Measurements from ENCODE around the gene HELZ. TPM values are rescaled to one million over a fixed set of nuclear protein-coding genes. Genes with fewer than 3 reads are reported as not detected.

HELZ gene
- polyA plus RNA-seq, 3 donors, result 24.8 to 44.1 (median 39.9) TPM

DNA sequence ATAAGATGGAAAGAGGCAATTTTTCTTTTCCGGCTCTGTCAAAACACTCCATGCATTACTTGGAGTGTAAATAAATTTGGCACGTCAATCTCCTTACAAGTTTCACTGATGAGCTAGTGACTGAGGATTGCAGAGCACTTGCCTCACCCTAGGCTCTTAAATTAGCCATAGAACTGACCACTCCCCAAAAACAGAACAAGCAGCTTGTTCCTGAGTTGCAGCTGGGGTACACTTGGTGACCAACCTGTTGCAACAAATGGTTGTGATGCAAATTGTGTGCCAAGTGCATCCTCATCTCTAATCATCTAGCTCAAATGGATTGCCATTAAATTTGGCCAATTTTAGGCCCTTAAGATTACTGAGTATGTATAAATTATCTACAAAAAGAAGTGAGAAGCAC is 133.7 kb downstream of the HELZ start:
- H3K36me3 Mint-ChIP-seq, result peaks cover 75 to 93% of the 10 kb centered on the region in 2 donors
- intact Hi-C loops (cut with micrococcal nuclease), result no loop called here
- peaks cover 96 to 100% of the 10 kb centered on the region in 2 donors for H3K36me3 ChIP-seq (replicated peaks in 1 of 2; ENCODE audit: control insufficient read depth in 1 of 2, insufficient read depth in 2 of 2, low read length in 2 of 2)
- peaks cover 0 to under 1% (median 0%) of the 10 kb centered on the region in 7 donors for H3K9me3 Mint-ChIP-seq
- TF ChIP-seq, protein P1, sequence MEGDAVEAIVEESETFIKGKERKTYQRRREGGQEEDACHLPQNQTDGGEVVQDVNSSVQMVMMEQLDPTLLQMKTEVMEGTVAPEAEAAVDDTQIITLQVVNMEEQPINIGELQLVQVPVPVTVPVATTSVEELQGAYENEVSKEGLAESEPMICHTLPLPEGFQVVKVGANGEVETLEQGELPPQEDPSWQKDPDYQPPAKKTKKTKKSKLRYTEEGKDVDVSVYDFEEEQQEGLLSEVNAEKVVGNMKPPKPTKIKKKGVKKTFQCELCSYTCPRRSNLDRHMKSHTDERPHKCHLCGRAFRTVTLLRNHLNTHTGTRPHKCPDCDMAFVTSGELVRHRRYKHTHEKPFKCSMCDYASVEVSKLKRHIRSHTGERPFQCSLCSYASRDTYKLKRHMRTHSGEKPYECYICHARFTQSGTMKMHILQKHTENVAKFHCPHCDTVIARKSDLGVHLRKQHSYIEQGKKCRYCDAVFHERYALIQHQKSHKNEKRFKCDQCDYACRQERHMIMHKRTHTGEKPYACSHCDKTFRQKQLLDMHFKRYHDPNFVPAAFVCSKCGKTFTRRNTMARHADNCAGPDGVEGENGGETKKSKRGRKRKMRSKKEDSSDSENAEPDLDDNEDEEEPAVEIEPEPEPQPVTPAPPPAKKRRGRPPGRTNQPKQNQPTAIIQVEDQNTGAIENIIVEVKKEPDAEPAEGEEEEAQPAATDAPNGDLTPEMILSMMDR (IDR thresholded peaks at IDR 0.05), result no peak
- peaks cover 4% of the 10 kb centered on the region for H3K79me2 ChIP-seq (ENCODE audit: insufficient read depth, low read length)
- no CpG with 5 or more reads among the region's 2 CpGs for WGBS (ENCODE audit: insufficient coverage)
- H3K27ac Mint-ChIP-seq, result no peak overlapping the region
- H3K9me3 ChIP-seq (replicated peaks in 1 of 2; ENCODE audit: control insufficient read depth in 1 of 2, insufficient read depth in 1 of 2, low read length in 2 of 2), result no peaks in the 10 kb centered on the region
- no peaks in the 10 kb centered on the region for H3K27me3 ChIP-seq (ENCODE audit: control insufficient read depth in 2 of 2, insufficient read depth in 2 of 2, low read length in 2 of 2)
- no peaks in the 10 kb centered on the region for H3K27me3 Mint-ChIP-seq (ENCODE audit: low read depth in 3 of 3)
- H3K9ac ChIP-seq (ENCODE audit: insufficient read depth, low read length, poor library complexity, severe bottlenecking), result no peak overlapping the region
- no peak for DNase-seq
- no peaks in the 10 kb centered on the region for H3K4me1 ChIP-seq (ENCODE audit: control insufficient read depth in 1 of 2, insufficient read depth in 2 of 2, low read length in 2 of 2)
- peak overlapping the region in 1 of 2 donors; percentile 10 for H3K27ac ChIP-seq (ENCODE audit: low read depth in 1 of 2, low read length in 2 of 2)
- no peaks in the 10 kb centered on the region for H3K4me1 Mint-ChIP-seq
- no peak overlapping the region for H3K4me2 ChIP-seq (replicated peaks; ENCODE audit: extremely low read depth, low read length, poor library complexity, severe bottlenecking)
- H3K4me3 Mint-ChIP-seq, result no peak overlapping the region
- peaks cover 46% of the 10 kb centered on the region for H4K20me1 ChIP-seq (ENCODE audit: insufficient read depth, low read length)
- no peak overlapping the region for H2AFZ ChIP-seq (ENCODE audit: insufficient read depth, low read depth, low read length, poor library complexity, severe bottlenecking)
- H3K4me3 ChIP-seq (replicated peaks in 1 of 3; ENCODE audit: low read depth in 2 of 3, low read length in 3 of 3), result no peak overlapping the region

DNA sequence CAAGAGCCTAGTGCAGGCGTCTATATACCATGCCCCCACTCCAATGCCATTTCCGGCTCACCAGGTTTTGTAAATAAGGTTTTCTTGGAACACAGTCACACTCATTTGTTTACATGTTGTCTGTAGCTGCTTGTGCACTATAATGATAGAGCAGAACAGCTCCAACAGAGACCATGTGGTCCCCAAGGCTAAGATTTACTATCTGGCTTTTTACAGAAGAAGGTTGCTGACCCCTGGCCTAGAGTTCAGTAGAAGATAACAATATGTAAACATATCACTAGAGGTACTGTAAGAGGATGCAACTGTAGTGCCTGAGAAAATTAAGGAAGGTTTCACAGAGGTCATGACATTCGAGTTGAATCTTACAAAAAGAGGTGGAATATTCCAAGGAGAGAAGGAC is 134.4 kb downstream of the HELZ start:
- H3K4me3 Mint-ChIP-seq, result no peak overlapping the region
- no peak overlapping the region for H3K27ac ChIP-seq (ENCODE audit: low read depth in 1 of 2, low read length in 2 of 2)

More for the DNA sequence above, 134.4 kb downstream of the HELZ start:
- Mint-ChIP-seq H3K9me3 (no peaks in the 10 kb centered on the region), H3K36me3 (peaks cover 71 to 87% of the 10 kb centered on the region in 2 donors), H3K27ac (peak overlapping the region in 2 of 7 donors; percentile 21 to 37), H3K4me1 (peaks cover 2% of the 10 kb centered on the region), H3K27me3 (ENCODE audit: low read depth in 3 of 3) (no peaks in the 10 kb centered on the region)
- Histone ChIP-seq H3K4me1 (ENCODE audit: control insufficient read depth in 1 of 2, insufficient read depth in 2 of 2, low read length in 2 of 2) (peaks cover 2% of the 10 kb centered on the region in 2 donors), H3K36me3 (replicated peaks in 1 of 2; ENCODE audit: control insufficient read depth in 1 of 2, insufficient read depth in 2 of 2, low read length in 2 of 2) (peaks cover 91 to 94% of the 10 kb centered on the region in 2 donors), H3K79me2 (ENCODE audit: insufficient read depth, low read length) (peaks cover 4% of the 10 kb centered on the region), H3K27me3 (ENCODE audit: control insufficient read depth in 2 of 2, insufficient read depth in 2 of 2, low read length in 2 of 2) (no peaks in the 10 kb centered on the region), H3K9ac (ENCODE audit: insufficient read depth, low read length, poor library complexity, severe bottlenecking) (no peak overlapping the region), H3K4me3 (replicated peaks in 1 of 3; ENCODE audit: low read depth in 2 of 3, low read length in 3 of 3) (no peak overlapping the region), H3K9me3 (replicated peaks in 1 of 2; ENCODE audit: control insufficient read depth in 1 of 2, insufficient read depth in 1 of 2, low read length in 2 of 2) (no peaks in the 10 kb centered on the region), H3K4me2 (replicated peaks; ENCODE audit: extremely low read depth, low read length, poor library complexity, severe bottlenecking) (no peak overlapping the region), H2AFZ (ENCODE audit: insufficient read depth, low read depth, low read length, poor library complexity, severe bottlenecking) (no peak overlapping the region), H4K20me1 (ENCODE audit: insufficient read depth, low read length) (peaks cover 43% of the 10 kb centered on the region)
- 100% methylated on average over 1 of the region's 3 CpGs for whole genome bisulfite sequencing (ENCODE audit: insufficient coverage)
- TF ChIP-seq, protein P1 (IDR thresholded peaks at IDR 0.05), result no peak
- intact Hi-C loops (cut with micrococcal nuclease), result no loop called here
- no peak for DNase-seq

Data from CD14-positive monocyte (primary cell).